K562 (cell line): Measurements from ENCODE around the gene TSPAN11. TPM values are rescaled to one million over a fixed set of nuclear protein-coding genes. Genes with fewer than 3 reads are reported as not detected.

Source experiments
- ATAC-seq: fragments of 200-7000 bp; cut with Tn5 transposase; 3 replicates; pipeline ENCODE4 v1.9.1; 2020; ENCODE audit warnings: moderate library complexity
- BruUV-seq: library from RNA; stranded (reverse); fragments of 400-500 nt; replicated peaks from 2 replicates; lab custom pipeline; 2021; lab: Mats Ljungman, UMichigan
- CTCF ChIA-PET: fragments of 300-600 bp; formaldehyde crosslinking; extraction: SDS; loops from one replicate; lab custom pipeline; 2021; ENCODE audit warnings: low intra/inter-chr PET ratio; lab: Yijun Ruan, JAX
- POLR2A ChIA-PET: fragments of 300-600, 350-650 bp; sonication (Branson Sonifier 250); formaldehyde crosslinking; extraction: SDS; loops from one replicate; lab custom pipeline; 2021; ENCODE audit warnings: antibody characterized with exemption, inconsistent platforms; lab: Yijun Ruan, JAX
- DNase-seq, 4 experiments: peaks; one replicate each; pipeline versions ENCODE4 v3.0.0 to v3.0.0-alpha.2; 2011 to 2018; ENCODE audit warnings: low spot score in 3 of 4, mixed read lengths in 3 of 4; ENCODE audit errors: extremely low read depth in 1 of 4
- FAIRE-seq: peaks from 2 replicates; lab custom pipeline; 2011; peaks lifted over from hg19 to GRCh38; lab: Jason Lieb, UNC
- H2AFZ ChIP-seq: 2 replicates; pipeline ENCODE4 v1.6.0; 2011; ENCODE audit warnings: low read depth, low read length, control low read depth, inconsistent platforms
- H3K27ac ChIP-seq: fragments of 200-600 bp; 3 replicates; pipeline ENCODE4 v1.8.0; 2011; ENCODE audit warnings: low read depth, mild to moderate bottlenecking, control low read depth, inconsistent platforms, low read length, moderate library complexity, mixed read lengths; ENCODE audit errors: extremely low read depth
- H3K27me3 ChIP-seq, 2 experiments: fragments of 300-600 bp in 1 of 2; 2 replicates in 1 of 2; 3 replicates in 1 of 2; pipeline versions ENCODE4 v1.6.0 to v1.8.0; 2011; ENCODE audit warnings: inconsistent platforms in 2 of 2, low read length in 2 of 2, mild to moderate bottlenecking in 1 of 2, mixed read lengths in 1 of 2, moderate library complexity in 1 of 2; ENCODE audit not compliant: control insufficient read depth in 2 of 2, insufficient read depth in 2 of 2
- H3K36me3 ChIP-seq: fragments of 300-600 bp; 3 replicates; pipeline ENCODE4 v1.8.0; 2011; ENCODE audit warnings: mild to moderate bottlenecking, low read length, inconsistent platforms; ENCODE audit not compliant: control insufficient read depth, insufficient read depth
- H3K4me1 ChIP-seq, 2 experiments: fragments of 200-600 bp in 1 of 2; replicated peaks in 1 of 2; 2 replicates in 1 of 2; 3 replicates in 1 of 2; pipeline versions ENCODE4 v1.5.1 to v1.8.0; 2011; ENCODE audit warnings: inconsistent platforms in 2 of 2, low read length in 2 of 2, mild to moderate bottlenecking in 1 of 2, mixed read lengths in 1 of 2, moderate library complexity in 1 of 2; ENCODE audit not compliant: control insufficient read depth in 2 of 2, insufficient read depth in 2 of 2
- H3K4me2 ChIP-seq: 2 replicates; pipeline ENCODE4 v1.6.1; 2011; ENCODE audit warnings: low read length, control low read depth, inconsistent platforms, mixed read lengths; ENCODE audit not compliant: insufficient read depth
- H3K4me3 ChIP-seq: fragments of 200-600 bp; sonication (generic), shearing (Covaris generic); 2 replicates; pipeline ENCODE4 v1.5.1; 2016; ENCODE audit warnings: control low read depth, inconsistent platforms
- H3K79me2 ChIP-seq: fragments of 200-600 bp; 3 replicates; pipeline ENCODE4 v1.8.0; 2011; ENCODE audit warnings: low read length, inconsistent platforms; ENCODE audit not compliant: control insufficient read depth, insufficient read depth
- H3K9ac ChIP-seq, 2 experiments: 2 replicates each; pipeline versions ENCODE4 v1.6.0 to v1.6.1; 2011; ENCODE audit warnings: low read depth in 2 of 2, low read length in 2 of 2, control low read depth in 1 of 2, inconsistent platforms in 1 of 2, mild to moderate bottlenecking in 1 of 2, mixed read lengths in 1 of 2; ENCODE audit not compliant: insufficient read depth in 1 of 2
- H3K9me1 ChIP-seq: one replicate; pipeline ENCODE4 v1.6.0; 2011; ENCODE audit warnings: inconsistent platforms, mild to moderate bottlenecking, low read length, moderate library complexity; ENCODE audit not compliant: control insufficient read depth, insufficient read depth
- H3K9me3 ChIP-seq: replicated peaks from 2 replicates; pipeline ENCODE4 v1.5.1; 2011; ENCODE audit warnings: low read depth, low read length, inconsistent platforms; ENCODE audit not compliant: control insufficient read depth, insufficient read depth
- H4K20me1 ChIP-seq: replicated peaks from 2 replicates; pipeline ENCODE4 v1.6.1; 2011; ENCODE audit warnings: low read length, inconsistent platforms, mixed read lengths; ENCODE audit not compliant: control insufficient read depth, insufficient read depth
- CCAR2 ChIP-seq: fragments of 200-400 bp; formaldehyde crosslinking; IDR thresholded peaks from 2 replicates; pipeline ENCODE4 v1.6.1; 2017; ENCODE audit warnings: mild to moderate bottlenecking, low read depth, low read length
- SNRNP70 ChIP-seq: fragments of 200-400 bp; formaldehyde crosslinking; optimal IDR thresholded peaks from 2 replicates; pipeline ENCODE3; 2017; ENCODE audit warnings: low read depth, low read length
- ZBTB26 ChIP-seq: fragments of 450-650 bp; formaldehyde crosslinking; IDR thresholded peaks from 2 replicates; pipeline ENCODE4 v1.4.0; 2022; ENCODE audit warnings: missing genetic modification characterization
- WGBS: fragments of 100-300 bp; shearing (Covaris generic); methylation state at CpG from one replicate; pipeline ENCODE4 v1.1.6; 2016; ENCODE audit warnings: low coverage, mixed read lengths; ENCODE audit not compliant: insufficient coverage; ENCODE audit errors: missing lambda C conversion rate; 5-methylcytosine and 5-hydroxymethylcytosine counted together
- in situ Hi-C: fragments of 300-500 bp; cut with MboI; formaldehyde crosslinking; loops from 4 replicates; pipeline ENCODE4 v1.15.0; 2018; ENCODE audit warnings: inconsistent platforms, mixed read lengths
- intact Hi-C: fragments of 100-400 bp; cut with micrococcal nuclease; formaldehyde crosslinking; loops from 2 replicates; pipeline ENCODE4 v1.14.2; 2022
- polyA plus RNA-seq, 8 experiments: library from polyadenylated mRNA; depleted of rRNA in 4 of 8; stranded (reverse) in 5 of 8; unstranded in 3 of 8; fragments of >200 nt; fragmentation: Nextera tagmentation in 2 of 8; fragmentation: Illumina TruSeq in 1 of 8; extraction: Ambion mirVana in 2 of 8; extraction: Trizol in 1 of 8; gene quantifications; 2 replicates each; pipeline versions ENCODE4 v1.2.1 to v1.2.3, GENCODE V29; 2011 to 2014; ENCODE audit warnings: inconsistent platforms in 1 of 8, missing spikeins in 1 of 8
- total RNA-seq, 7 experiments: library from RNA; depleted of rRNA in 6 of 7; stranded (reverse); fragments of >200 nt in 6 of 7; fragmentation: Illumina TruSeq in 2 of 7; extraction: Trizol in 2 of 7; gene quantifications; 2 replicates each; pipeline versions ENCODE4 v1.2.1 to v1.2.3, GENCODE V29; 2011 to 2021; ENCODE audit warnings: low replicate concordance in 1 of 7

Gene TSPAN11
- total and polyA plus RNA-seq, 9 of the 15 experiments (the other 6 are each of a cell fraction or from before 2014, with no cell fraction given) = not detected

- H4K20me1 ChIP-seq = no peaks in the 10 kb centered on the region
- H3K36me3 ChIP-seq = no peaks in the 10 kb centered on the region
- H3K4me2 ChIP-seq = no peak overlapping the region
- no peak overlapping the region for H3K9ac ChIP-seq
- H2AFZ ChIP-seq = no peak overlapping the region
- no peak overlapping the region for H3K4me3 ChIP-seq
- ATAC-seq (no peak), FAIRE-seq (no peak), DNase-seq (no peak)
- in situ Hi-C loops = no loop called here
- BruUV-seq = no TSS peak
- intact Hi-C loops = no loop called here
- ChIA-PET CTCF (no interaction called here), POLR2A (no interaction called here)
- no peaks in the 10 kb centered on the region for H3K4me1 ChIP-seq
- H3K79me2 ChIP-seq = no peaks in the 10 kb centered on the region
- H3K9me3 ChIP-seq = no peaks in the 10 kb centered on the region
- TF ChIP-seq SNRNP70 (no peak), CCAR2 (no peak), ZBTB26 (CRISPR knock-in tag) (no peak)
- WGBS = 5% methylated on average over 3 of the region's 3 CpGs
- H3K27me3 ChIP-seq = peaks cover 0 to 6% of the 10 kb centered on the region in 2 experiments; a peak in 1 of 5 replicates
- H3K27ac ChIP-seq = no peak overlapping the region
- H3K9me1 ChIP-seq = no peaks in the 10 kb centered on the region
Observed at GRCh38 chr12:30908722-30909348, 17.7 kb upstream of the TSPAN11 start.
